ENCODE measurements around the gene RNF128. TPM values are rescaled to one million over a fixed set of nuclear protein-coding genes. Genes with fewer than 3 reads are reported as not detected.

RNF128 gene
- total RNA-seq = 1 to 10 TPM in 1 of 2 donors, under 1 TPM in 1; 0.74 to 1.1 TPM
- long read RNA-seq, partial matches to known transcripts = 0 of 2 reads
- long read RNA-seq, other reads (novel, unspliced or antisense) = 0 of 2 reads

- intact Hi-C loops (cut with DNase I) = no loop called here
- ATAC-seq = peak; percentile 61 to 87
- DNase-seq = no peak
These were observed at the start of gene RNF128 for GRCh38 chrX:106726485-106727437. Gene RNF128, plus strand, starts transcription at chrX:106726701. Its CDS starts 213 bp downstream, at chrX:106726914.

DNA sequence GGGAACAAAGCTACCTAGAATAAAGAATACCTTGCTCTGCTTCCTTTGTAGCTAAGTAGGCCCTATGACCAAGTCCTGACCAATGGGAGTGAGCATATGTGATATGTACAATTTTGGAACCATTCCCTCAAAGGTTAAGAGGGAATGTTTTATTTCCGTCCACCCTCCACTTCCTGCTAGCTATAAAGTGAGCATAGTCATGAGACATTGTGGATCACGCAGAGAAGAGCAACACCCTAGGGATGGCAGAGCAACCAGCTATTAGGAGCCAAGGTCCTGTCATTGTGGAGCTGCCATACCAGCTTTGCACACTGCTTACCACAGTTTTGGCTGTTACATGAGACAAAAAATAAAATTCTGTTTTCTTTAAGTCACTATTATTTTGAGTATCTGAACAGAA lies 45.8 kb upstream of the RNF128 start:
- no peak for ATAC-seq
- DNase-seq = no peak
- intact Hi-C loops (cut with DNase I) = no loop called here

GRCh38 chrX:106684207-106684606 lies 42.3 kb upstream of the RNF128 start:
- intact Hi-C loops (cut with DNase I) = no loop called here
- ATAC-seq (no peak), DNase-seq (no peak)

DNA sequence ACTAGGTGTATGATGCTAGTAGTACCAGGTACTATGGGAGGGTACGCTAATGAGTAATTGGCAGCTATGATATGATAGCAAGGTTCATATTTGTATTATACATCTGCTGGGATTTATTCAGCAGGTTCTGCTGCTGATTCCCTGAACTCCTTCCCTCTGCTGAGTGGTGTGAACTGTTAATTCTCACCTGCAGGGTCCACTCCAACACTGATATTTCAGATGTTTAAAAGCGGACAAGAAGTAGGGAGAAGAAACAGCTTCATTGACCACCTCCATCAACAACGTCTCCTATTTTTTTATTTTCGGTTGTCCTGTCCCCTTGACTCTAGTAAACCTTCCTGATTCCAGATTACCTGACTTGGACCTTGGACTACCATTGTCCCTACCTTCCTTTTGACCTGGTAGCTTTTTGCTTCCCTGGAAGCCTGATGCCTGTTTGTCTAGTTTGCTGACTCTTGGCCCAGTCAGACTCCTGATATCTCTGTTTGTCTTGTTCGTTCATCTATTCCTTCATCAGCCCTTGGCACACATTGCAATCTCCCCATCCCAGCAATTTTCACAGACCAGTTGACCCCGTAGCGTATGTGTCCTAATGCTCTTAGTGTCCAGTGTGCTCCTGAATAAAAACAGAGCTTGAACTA lies 34.0 kb upstream of the RNF128 start:
- DNase-seq (no peak), ATAC-seq (no peak)
- intact Hi-C loops (cut with DNase I) = no loop called here

DNA sequence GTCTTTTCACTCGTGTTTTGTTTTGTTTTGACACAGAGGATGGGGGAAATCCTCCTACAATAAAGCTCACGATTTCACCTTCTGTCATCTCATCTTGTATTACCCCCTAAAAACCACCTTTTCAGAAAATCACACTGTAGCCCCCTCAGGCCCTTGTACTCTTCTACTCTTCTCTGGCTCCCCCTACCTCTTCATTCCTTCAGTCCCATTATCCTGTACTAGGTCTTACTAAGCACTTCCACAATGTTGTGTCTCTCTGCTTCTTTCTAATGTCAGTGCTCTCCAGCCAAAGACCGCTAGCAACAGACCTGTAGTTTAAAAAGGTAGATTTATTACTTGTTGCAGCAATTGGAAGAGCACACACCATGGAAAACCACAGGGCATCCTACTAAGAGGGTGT lies 30.0 kb upstream of the RNF128 start:
- ATAC-seq = no peak
- no peak for DNase-seq
- intact Hi-C loops (cut with DNase I) = no loop called here

GRCh38 chrX:106698693-106699092 lies 27.8 kb upstream of the RNF128 start:
- ATAC-seq = no peak
- DNase-seq = no peak
- intact Hi-C loops (cut with DNase I) = no loop called here

DNA sequence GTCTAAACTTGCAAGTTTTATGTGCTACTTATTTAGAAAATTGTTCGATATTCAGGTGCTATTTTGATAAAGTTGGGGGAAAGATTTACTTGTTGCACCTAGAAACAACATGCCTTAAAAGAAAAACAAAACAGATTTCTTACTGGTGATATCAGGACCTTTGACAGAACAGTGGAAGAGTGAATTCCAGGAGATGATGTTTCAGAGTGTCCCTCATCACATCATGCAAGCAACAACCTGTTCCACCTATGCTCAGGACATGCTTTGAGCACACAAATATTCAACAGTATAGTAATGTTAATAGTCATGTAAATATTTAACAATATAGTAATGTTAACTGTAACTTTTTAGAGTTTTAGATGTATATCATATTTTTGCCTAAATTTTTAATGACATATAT lies 23.9 kb upstream of the RNF128 start:
- ATAC-seq (no peak), DNase-seq (no peak)
- intact Hi-C loops (cut with DNase I) = no loop called here

DNA sequence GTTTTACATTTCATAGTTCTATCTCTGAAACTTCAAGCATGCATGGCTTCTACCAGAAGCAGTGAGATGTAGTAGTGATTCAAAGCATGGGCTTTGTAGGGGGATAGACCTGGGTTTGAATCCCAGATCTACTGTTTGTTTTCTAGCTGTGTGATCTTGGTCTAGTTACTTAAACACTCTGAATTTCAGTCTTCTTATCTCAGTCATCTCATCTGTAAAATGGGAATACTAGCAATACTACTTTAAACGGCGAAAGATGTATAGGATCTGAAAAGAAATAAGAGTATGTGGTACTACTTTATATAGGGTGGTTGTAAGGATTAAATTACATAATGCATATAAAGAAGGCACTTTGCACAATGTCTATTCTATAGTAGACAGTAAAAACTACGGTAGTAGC lies 20.0 kb upstream of the RNF128 start:
- DNase-seq = no peak
- no peak for ATAC-seq
- intact Hi-C loops (cut with DNase I) = no loop called here

GRCh38 chrX:106707771-106708454 lies 18.6 kb upstream of the RNF128 start:
- intact Hi-C loops (cut with DNase I) = no loop called here
- ATAC-seq (peak; percentile 71 to 96), DNase-seq (no peak)

GRCh38 chrX:106710771-106711170 lies 15.7 kb upstream of the RNF128 start:
- ATAC-seq (no peak), DNase-seq (no peak)
- intact Hi-C loops (cut with DNase I) = no loop called here

DNA sequence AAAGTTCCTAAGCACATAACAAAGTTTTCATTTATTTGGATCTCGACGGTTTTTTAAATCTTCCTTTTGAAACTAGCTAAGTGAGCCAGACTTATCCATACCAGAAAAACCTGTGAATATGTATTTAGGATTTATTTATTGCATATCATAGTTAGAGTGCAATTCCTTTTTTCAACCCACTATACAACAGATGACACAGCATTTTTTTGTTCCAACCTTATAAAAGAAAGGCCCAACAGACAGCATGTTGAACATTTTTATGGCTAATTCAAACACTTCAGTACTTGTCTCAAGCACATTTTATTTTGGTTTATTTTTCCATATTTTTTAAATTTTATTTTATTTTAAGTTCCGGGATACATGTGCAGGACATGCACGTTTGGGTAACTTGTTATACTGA lies 15.1 kb upstream of the RNF128 start:
- ATAC-seq (no peak), DNase-seq (no peak)
- intact Hi-C loops (cut with DNase I) = no loop called here

DNA sequence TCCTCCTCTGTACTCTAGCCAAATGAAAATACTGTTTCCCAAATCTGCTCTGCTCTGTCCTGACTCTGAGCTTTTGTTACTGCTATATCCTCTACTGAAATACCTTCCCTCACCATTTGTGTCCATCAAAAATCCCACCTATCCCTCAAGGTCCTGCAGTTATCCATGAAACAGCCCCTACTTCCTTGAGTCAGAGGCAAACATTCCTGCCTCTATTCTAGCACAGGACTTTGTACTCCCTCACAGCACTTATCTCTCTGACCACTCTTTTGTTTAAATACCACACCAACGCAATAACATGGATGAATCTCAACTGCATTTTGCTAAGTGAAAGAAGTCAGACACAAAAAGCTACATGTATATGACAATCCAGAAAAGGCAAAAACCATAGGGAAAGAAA lies 10.5 kb upstream of the RNF128 start:
- no peak for DNase-seq
- intact Hi-C loops (cut with DNase I) = no loop called here
- ATAC-seq = no peak

- ATAC-seq (no peak), DNase-seq (no peak)
- intact Hi-C loops (cut with DNase I) = no loop called here
These were observed 10.0 kb upstream of the RNF128 start for GRCh38 chrX:106716463-106716862.

GRCh38 chrX:106718709-106719108 lies 7.8 kb upstream of the RNF128 start:
- intact Hi-C loops (cut with DNase I) = no loop called here
- no peak for DNase-seq
- no peak for ATAC-seq

- DNase-seq = no peak
- no peak for ATAC-seq
- intact Hi-C loops (cut with DNase I) = no loop called here
These were observed 570 bp upstream of the RNF128 start for GRCh38 chrX:106725931-106726330.

GRCh38 chrX:106728337-106728736 lies 1.8 kb downstream of the RNF128 start:
- intact Hi-C loops (cut with DNase I) = no loop called here
- DNase-seq (no peak), ATAC-seq (no peak)

DNA sequence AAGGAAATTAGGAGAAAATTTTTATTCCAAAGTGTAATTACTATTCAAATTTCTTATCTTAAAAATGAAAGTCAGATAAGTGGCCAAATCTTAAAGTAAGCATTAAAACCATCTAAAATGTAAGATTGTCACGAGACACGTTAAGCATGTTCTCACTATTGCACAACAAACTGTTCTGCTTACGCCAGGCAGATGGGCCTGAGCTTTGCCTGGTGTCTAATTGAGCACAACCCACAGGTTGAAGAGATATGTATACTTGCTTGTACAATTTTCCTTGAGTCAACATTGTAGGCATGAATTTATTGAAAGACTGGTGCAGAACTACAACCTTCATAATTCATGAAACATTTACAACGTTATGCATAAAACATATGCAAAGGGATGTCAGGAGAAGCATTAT lies 3.9 kb downstream of the RNF128 start:
- no peak for ATAC-seq
- intact Hi-C loops (cut with DNase I) = no loop called here
- no peak for DNase-seq

- intact Hi-C loops (cut with DNase I) = no loop called here
- ATAC-seq (no peak), DNase-seq (no peak)
These were observed 5.1 kb downstream of the RNF128 start for GRCh38 chrX:106731590-106731989.

- intact Hi-C loops (cut with DNase I) = no loop called here
- ATAC-seq (no peak), DNase-seq (no peak)
These were observed 8.3 kb downstream of the RNF128 start for GRCh38 chrX:106734827-106735226.

GRCh38 chrX:106740193-106740780 lies 13.8 kb downstream of the RNF128 start:
- intact Hi-C loops (cut with DNase I) = no loop called here
- ATAC-seq = no peak

More at GRCh38 chrX:106740193-106740780, 13.8 kb downstream of the RNF128 start:
- DNase-seq = no peak

Measured in left cardiac atrium (tissue), 4 donors.